ENCODE results near the gene IFT57.
"Not testable (repeated sequence)": the region's sequence is repeated elsewhere in the genome, so short reads cannot be mapped to it uniquely, and the experiment has no call there.

Gene IFT57

GRCh38 chr3:108221911-108222852 lies at the start of gene IFT57:
TSS of gene IFT57 (minus strand) at chr3:108222424. CDS start at chr3:108222322, 102 bp downstream.
- peak; percentile 93 for DNase-seq

- DNase-seq, result no peak
Observed at GRCh38 chr3:108271626-108272025, 49.4 kb upstream of the IFT57 start.

GRCh38 chr3:108268235-108268634 lies 46.0 kb upstream of the IFT57 start:
- DNase-seq, result not testable (repeated sequence)

- not testable (repeated sequence) for DNase-seq
Observed at GRCh38 chr3:108264534-108265298, 42.5 kb upstream of the IFT57 start.

GRCh38 chr3:108255131-108255530 lies 32.9 kb upstream of the IFT57 start:
- no peak for DNase-seq

GRCh38 chr3:108251844-108252243 lies 29.6 kb upstream of the IFT57 start:
- no peak for DNase-seq

GRCh38 chr3:108251265-108251664 lies 29.0 kb upstream of the IFT57 start:
- DNase-seq, result no peak

- DNase-seq, result no peak
Observed at GRCh38 chr3:108250626-108251025, 28.4 kb upstream of the IFT57 start.

- no peak for DNase-seq
Observed at GRCh38 chr3:108243243-108243642, 21.0 kb upstream of the IFT57 start.

- no peak for DNase-seq
Observed at GRCh38 chr3:108242776-108243175, 20.6 kb upstream of the IFT57 start.

- DNase-seq, result no peak
Observed at GRCh38 chr3:108241721-108242120, 19.5 kb upstream of the IFT57 start.

GRCh38 chr3:108241146-108241545 lies 18.9 kb upstream of the IFT57 start:
- DNase-seq, result no peak

- no peak for DNase-seq
Observed at GRCh38 chr3:108239082-108239481, 16.9 kb upstream of the IFT57 start.

GRCh38 chr3:108235290-108235689 lies 13.1 kb upstream of the IFT57 start:
- no peak for DNase-seq

GRCh38 chr3:108234387-108234957 lies 12.2 kb upstream of the IFT57 start:
- DNase-seq, result no peak

- DNase-seq, result no peak
Observed at GRCh38 chr3:108228286-108228685, 6.1 kb upstream of the IFT57 start.

GRCh38 chr3:108227131-108227530 lies 4.9 kb upstream of the IFT57 start:
- no peak for DNase-seq

- DNase-seq, result no peak
Observed at GRCh38 chr3:108225221-108225620, 3.0 kb upstream of the IFT57 start.

- DNase-seq, result no peak
Observed at GRCh38 chr3:108223928-108224327, 1.7 kb upstream of the IFT57 start.

GRCh38 chr3:108222853-108223565 lies 785 bp upstream of the IFT57 start:
- no peak for DNase-seq

- no peak for DNase-seq
Observed at GRCh38 chr3:108221393-108221792, 831 bp downstream of the IFT57 start.

- peak; percentile 18 for DNase-seq
Observed at GRCh38 chr3:108219336-108219735, 2.9 kb downstream of the IFT57 start.

GRCh38 chr3:108218811-108219210 lies 3.4 kb downstream of the IFT57 start:
- no peak for DNase-seq
